SU-DHL-6 (cell line): ENCODE results near the gene MRFAP1.

Experiments
- H2AFZ ChIP-seq: fragments of 200-600 bp; sonication (generic); 2 replicates; pipeline ENCODE4 v1.6.1; 2014; ENCODE audit warnings: low read depth, mild to moderate bottlenecking, moderate library complexity, mixed read lengths, antibody characterized with exemption, low read length; ENCODE audit not compliant: severe bottlenecking
- H3F3A ChIP-seq: fragments of 200-600 bp; shearing (Covaris generic); 2 replicates; pipeline ENCODE4 v1.6.0; 2016; ENCODE audit warnings: antibody characterized with exemption, mild to moderate bottlenecking; ENCODE audit not compliant: insufficient read depth
- H3K27ac ChIP-seq: fragments of 200-600 bp; sonication (generic); 2 replicates; pipeline ENCODE4 v1.5.1; 2016; ENCODE audit warnings: low read depth, mild to moderate bottlenecking, low read length, moderate library complexity, mixed read lengths
- H3K27me3 ChIP-seq: fragments of 200-600 bp; sonication (generic), shearing (Covaris generic); 2 replicates; pipeline ENCODE4 v1.6.0; 2014; ENCODE audit warnings: mild to moderate bottlenecking, low read length
- H3K36me3 ChIP-seq: fragments of 200-600 bp; sonication (generic); 2 replicates; pipeline ENCODE4 v1.6.1; 2014; ENCODE audit warnings: mild to moderate bottlenecking, low read length, mixed read lengths
- H3K4me2 ChIP-seq: fragments of 300-600, 200-600 bp; shearing (Covaris generic), sonication (generic); 2 replicates; pipeline ENCODE4 v1.6.0; 2014; ENCODE audit warnings: low read length, low read depth, mild to moderate bottlenecking; ENCODE audit not compliant: poor library complexity, severe bottlenecking
- H3K4me3 ChIP-seq: fragments of 200-600 bp; sonication (generic); 2 replicates; pipeline ENCODE4 v1.5.1; 2014; ENCODE audit warnings: antibody characterized with exemption, low read length, mild to moderate bottlenecking, mixed read lengths; ENCODE audit not compliant: insufficient read depth, poor library complexity, severe bottlenecking
- H3K79me2 ChIP-seq: fragments of 200-600 bp; sonication (generic); 2 replicates; pipeline ENCODE4 v1.6.1; 2014; ENCODE audit warnings: mild to moderate bottlenecking, low read length, moderate library complexity; ENCODE audit not compliant: insufficient read depth
- H3K9ac ChIP-seq: fragments of 200-600 bp; sonication (generic); 2 replicates; pipeline ENCODE4 v1.7.0; 2014; ENCODE audit warnings: mild to moderate bottlenecking, low read length
- H3K9me2 ChIP-seq: fragments of 200-600 bp; sonication (generic); replicated peaks from 2 replicates; pipeline ENCODE4 v1.6.1; 2014; ENCODE audit warnings: low read length; ENCODE audit not compliant: insufficient read depth
- H3K9me3 ChIP-seq: fragments of 200-600 bp; sonication (generic); 2 replicates; pipeline ENCODE4 v1.6.1; 2014; ENCODE audit warnings: low read length, mixed read lengths; ENCODE audit not compliant: insufficient read depth
- H4K20me1 ChIP-seq: fragments of 200-600 bp; sonication (generic); 2 replicates; pipeline ENCODE4 v1.6.1; 2014; ENCODE audit warnings: low read depth, mild to moderate bottlenecking, antibody characterized with exemption, low read length, moderate library complexity, mixed read lengths
- CTCF ChIP-seq: fragments of 200-600 bp; sonication (generic); IDR thresholded peaks from one replicate; pipeline ENCODE4 v1.5.1; 2017; ENCODE audit warnings: antibody characterized with exemption, mild to moderate bottlenecking, low read length, moderate library complexity; ENCODE audit not compliant: insufficient read depth, poor library complexity, severe bottlenecking
- EZH2phosphoT487 ChIP-seq: fragments of 200-600 bp; sonication (generic), shearing (Covaris generic); conservative IDR thresholded peaks from 2 replicates; pipeline ENCODE4 v1.6.1; 2018; ENCODE audit warnings: mild to moderate bottlenecking, antibody characterized with exemption, low read length, moderate library complexity, mixed read lengths

The MRFAP1 gene

DNA sequence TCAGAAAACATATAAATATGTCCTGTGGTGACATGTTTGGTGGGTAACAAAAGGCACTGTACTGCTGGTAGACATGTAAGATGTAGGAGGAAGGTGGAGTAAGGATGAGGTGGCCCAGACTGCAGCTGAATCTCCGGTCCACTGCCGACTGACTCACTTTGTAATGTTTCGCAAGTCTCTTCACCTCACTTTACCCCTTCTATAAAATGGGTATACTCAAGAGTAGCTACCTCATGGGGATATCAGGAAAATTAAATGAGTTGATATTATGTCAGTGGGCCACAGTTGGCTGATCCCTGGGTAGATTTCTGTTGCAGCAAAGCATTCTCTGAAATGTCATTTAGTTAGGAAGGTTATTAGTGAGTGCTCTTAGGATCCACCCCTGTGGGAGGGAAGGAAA is 22.1 kb downstream of the MRFAP1 start:
- Histone ChIP-seq H3K9me2 (no peaks in the 10 kb centered on the region), H3K36me3 (no peaks in the 10 kb centered on the region), H3K4me3 (no peak overlapping the region), H3K27me3 (no peaks in the 10 kb centered on the region), H3K79me2 (no peaks in the 10 kb centered on the region), H4K20me1 (no peaks in the 10 kb centered on the region), H3K9ac (no peak overlapping the region), H2AFZ (no peak overlapping the region), H3F3A (no peaks in the 10 kb centered on the region), H3K27ac (no peak overlapping the region), H3K4me2 (no peak overlapping the region), H3K9me3 (no peaks in the 10 kb centered on the region)
- TF ChIP-seq CTCF (no peak), EZH2phosphoT487 (no peak)

- Histone ChIP-seq H3F3A (no peaks in the 10 kb centered on the region), H3K9me3 (no peaks in the 10 kb centered on the region), H2AFZ (no peak overlapping the region), H3K79me2 (no peaks in the 10 kb centered on the region), H3K4me3 (no peak overlapping the region), H3K9ac (no peak overlapping the region), H4K20me1 (no peaks in the 10 kb centered on the region), H3K36me3 (no peaks in the 10 kb centered on the region), H3K4me2 (no peak overlapping the region), H3K27me3 (no peaks in the 10 kb centered on the region), H3K9me2 (no peaks in the 10 kb centered on the region), H3K27ac (no peak overlapping the region)
- no peak for TF ChIP-seq EZH2phosphoT487
- no peak for TF ChIP-seq CTCF
Observed at GRCh38 chr4:6663596-6664393, 23.3 kb downstream of the MRFAP1 start.

DNA sequence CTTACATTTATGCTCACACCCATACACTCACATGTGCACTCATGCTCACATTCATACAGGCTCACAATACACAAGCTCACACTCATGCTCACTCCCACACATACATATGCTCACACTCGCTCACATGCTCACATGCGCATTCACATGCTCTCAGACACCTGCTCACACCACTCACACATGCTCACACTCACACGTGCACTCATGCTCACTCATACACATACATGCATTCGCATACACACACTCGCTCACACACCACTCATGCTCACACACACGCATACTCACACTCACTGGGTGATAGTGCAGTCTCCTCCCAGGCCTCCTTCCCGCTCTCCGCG is 24.8 kb downstream of the MRFAP1 start:
- Histone ChIP-seq H3K27me3 (no peaks in the 10 kb centered on the region), H3K9ac (no peak overlapping the region), H4K20me1 (no peaks in the 10 kb centered on the region), H2AFZ (no peak overlapping the region), H3K27ac (no peak overlapping the region), H3K9me2 (no peaks in the 10 kb centered on the region), H3F3A (no peaks in the 10 kb centered on the region), H3K79me2 (no peaks in the 10 kb centered on the region), H3K4me3 (no peak overlapping the region), H3K4me2 (no peak overlapping the region), H3K36me3 (no peaks in the 10 kb centered on the region), H3K9me3 (no peaks in the 10 kb centered on the region)
- TF ChIP-seq CTCF (no peak), EZH2phosphoT487 (no peak)

DNA sequence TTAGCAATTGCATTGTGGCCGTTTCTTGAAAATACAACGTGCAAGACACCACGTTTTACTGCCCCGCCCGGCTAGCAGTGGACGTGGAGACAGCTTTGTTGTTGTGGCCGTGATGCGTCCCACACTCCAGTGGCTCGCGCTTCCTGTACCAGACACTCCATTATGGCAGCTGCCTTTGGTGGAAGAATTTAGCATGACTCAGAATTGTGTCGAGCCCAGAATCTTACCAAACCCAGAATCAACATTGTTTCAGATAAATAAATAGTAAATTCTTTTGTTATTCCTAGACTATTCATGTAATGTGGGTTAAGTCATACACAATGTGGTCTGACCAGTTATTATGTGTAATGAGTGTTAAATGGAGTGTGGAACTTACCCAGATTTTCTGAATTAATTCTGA is 27.9 kb downstream of the MRFAP1 start:
- no peaks in the 10 kb centered on the region for H3K9me2 ChIP-seq
- no peak overlapping the region for H3K4me2 ChIP-seq
- H3K27me3 ChIP-seq: no peaks in the 10 kb centered on the region
- H3K9me3 ChIP-seq: no peaks in the 10 kb centered on the region
- no peak overlapping the region for H2AFZ ChIP-seq
- H3K27ac ChIP-seq: no peak overlapping the region
- no peaks in the 10 kb centered on the region for H3K36me3 ChIP-seq
- TF ChIP-seq EZH2phosphoT487: no peak
- no peak for TF ChIP-seq CTCF
- H3K4me3 ChIP-seq: no peak overlapping the region
- no peaks in the 10 kb centered on the region for H3F3A ChIP-seq
- no peak overlapping the region for H3K9ac ChIP-seq
- H4K20me1 ChIP-seq: no peaks in the 10 kb centered on the region
- H3K79me2 ChIP-seq: no peaks in the 10 kb centered on the region
